ENCODE results near the gene ARL4D.
"Not testable (repeated sequence)": the region's sequence is repeated elsewhere in the genome, so short reads cannot be mapped to it uniquely, and the experiment has no call there.

Gene ARL4D

GRCh38 chr17:43365356-43365755, 33.4 kb upstream of the ARL4D start:
- no peak overlapping the region for H3K4me3 Mint-ChIP-seq
- H3K27me3 Mint-ChIP-seq: no peaks in the 10 kb centered on the region
- no peak for DNase-seq
- H3K9me3 Mint-ChIP-seq: no peaks in the 10 kb centered on the region
- no peak for ATAC-seq
- H3K27ac Mint-ChIP-seq: peak overlapping the region in 1 of 2 donors; percentile 69
- H3K4me1 Mint-ChIP-seq: peaks cover 72% of the 10 kb centered on the region

- H3K9me3 Mint-ChIP-seq, H3K4me3 Mint-ChIP-seq, ATAC-seq, DNase-seq, H3K27me3 Mint-ChIP-seq: not testable (repeated sequence)
- peak overlapping the region in 1 of 2 donors; percentile 69 for H3K27ac Mint-ChIP-seq
- peaks cover 68% of the 10 kb centered on the region for H3K4me1 Mint-ChIP-seq
These were observed 32.9 kb upstream of the ARL4D start for GRCh38 chr17:43365921-43366320.

GRCh38 chr17:43366891-43367736, 31.7 kb upstream of the ARL4D start:
- Mint-ChIP-seq H3K27ac (peak overlapping the region; percentile 100), H3K27me3 (no peaks in the 10 kb centered on the region), H3K4me1 (peaks cover 64% of the 10 kb centered on the region), H3K4me3 (peak overlapping the region; percentile 92 to 95), H3K9me3 (no peaks in the 10 kb centered on the region)
- ATAC-seq (no peak), DNase-seq (peak in 1 of 2 donors; percentile 28)

GRCh38 chr17:43367737-43368242, 31.0 kb upstream of the ARL4D start:
- Mint-ChIP-seq H3K4me1 (peaks cover 69% of the 10 kb centered on the region), H3K27ac (peak overlapping the region; percentile 100), H3K9me3 (no peaks in the 10 kb centered on the region), H3K4me3 (peak overlapping the region; percentile 92 to 95), H3K27me3 (no peaks in the 10 kb centered on the region)
- DNase-seq (peak; percentile 78), ATAC-seq (peak; percentile 78)

GRCh38 chr17:43368740-43369506, 29.9 kb upstream of the ARL4D start:
- peaks cover 63% of the 10 kb centered on the region for H3K4me1 Mint-ChIP-seq
- no peaks in the 10 kb centered on the region for H3K9me3 Mint-ChIP-seq
- ATAC-seq (peak; percentile 66), DNase-seq (peak; percentile 64 to 76)
- H3K4me3 Mint-ChIP-seq: peak overlapping the region; percentile 92 to 95
- H3K27ac Mint-ChIP-seq: peak overlapping the region; percentile 100
- no peaks in the 10 kb centered on the region for H3K27me3 Mint-ChIP-seq

GRCh38 chr17:43369986-43370385, 28.8 kb upstream of the ARL4D start:
- H3K27ac Mint-ChIP-seq: peak overlapping the region in 1 of 2 donors; percentile 100
- peaks cover 57% of the 10 kb centered on the region for H3K4me1 Mint-ChIP-seq
- no peak for ATAC-seq
- H3K4me3 Mint-ChIP-seq: peak overlapping the region; percentile 92 to 95
- no peak for DNase-seq
- no peaks in the 10 kb centered on the region for H3K27me3 Mint-ChIP-seq
- H3K9me3 Mint-ChIP-seq: no peaks in the 10 kb centered on the region

GRCh38 chr17:43371227-43371821, 27.5 kb upstream of the ARL4D start:
- H3K4me1 Mint-ChIP-seq: peaks cover 56% of the 10 kb centered on the region
- DNase-seq (no peak), ATAC-seq (no peak)
- no peaks in the 10 kb centered on the region for H3K27me3 Mint-ChIP-seq
- no peak overlapping the region for H3K4me3 Mint-ChIP-seq
- H3K27ac Mint-ChIP-seq: no peak overlapping the region
- no peaks in the 10 kb centered on the region for H3K9me3 Mint-ChIP-seq

GRCh38 chr17:43372273-43372911, 26.4 kb upstream of the ARL4D start:
- H3K4me3 Mint-ChIP-seq: no peak overlapping the region
- no peak for DNase-seq
- no peaks in the 10 kb centered on the region for H3K27me3 Mint-ChIP-seq
- ATAC-seq: no peak
- peak overlapping the region in 1 of 2 donors; percentile 37 for H3K27ac Mint-ChIP-seq
- peaks cover 47% of the 10 kb centered on the region for H3K4me1 Mint-ChIP-seq
- no peaks in the 10 kb centered on the region for H3K9me3 Mint-ChIP-seq

- Mint-ChIP-seq H3K27ac (peak overlapping the region in 1 of 2 donors; percentile 5), H3K27me3 (no peaks in the 10 kb centered on the region), H3K9me3 (no peaks in the 10 kb centered on the region), H3K4me3 (no peak overlapping the region), H3K4me1 (peaks cover 38% of the 10 kb centered on the region)
- DNase-seq (no peak), ATAC-seq (no peak)
These were observed 25.4 kb upstream of the ARL4D start for GRCh38 chr17:43373356-43373755.

GRCh38 chr17:43375915-43376314, 22.9 kb upstream of the ARL4D start:
- Mint-ChIP-seq H3K4me1 (peaks cover 22% of the 10 kb centered on the region), H3K9me3 (peaks cover 9 to 13% of the 10 kb centered on the region in 2 donors)
- not testable (repeated sequence) for H3K27me3 Mint-ChIP-seq, ATAC-seq, H3K27ac Mint-ChIP-seq, DNase-seq, H3K4me3 Mint-ChIP-seq

GRCh38 chr17:43377056-43377810, 21.6 kb upstream of the ARL4D start:
- Mint-ChIP-seq H3K4me1 (peaks cover 12% of the 10 kb centered on the region), H3K4me3 (no peak overlapping the region), H3K27ac (no peak overlapping the region), H3K27me3 (no peaks in the 10 kb centered on the region), H3K9me3 (peaks cover 9 to 22% of the 10 kb centered on the region in 2 donors)
- no peak for ATAC-seq
- DNase-seq: no peak

- ATAC-seq: no peak
- H3K27me3 Mint-ChIP-seq: no peaks in the 10 kb centered on the region
- no peak for DNase-seq
- no peak overlapping the region for H3K27ac Mint-ChIP-seq
- peaks cover 7% of the 10 kb centered on the region for H3K4me1 Mint-ChIP-seq
- H3K9me3 Mint-ChIP-seq: peaks cover 9 to 22% of the 10 kb centered on the region in 2 donors
- H3K4me3 Mint-ChIP-seq: no peak overlapping the region
These were observed 20.0 kb upstream of the ARL4D start for GRCh38 chr17:43378766-43379165.

- H3K4me1 Mint-ChIP-seq: peaks cover 7% of the 10 kb centered on the region
- no peak overlapping the region for H3K27ac Mint-ChIP-seq
- H3K27me3 Mint-ChIP-seq: no peaks in the 10 kb centered on the region
- no peak for ATAC-seq
- DNase-seq: no peak
- H3K9me3 Mint-ChIP-seq: peaks cover 9 to 22% of the 10 kb centered on the region in 2 donors
- H3K4me3 Mint-ChIP-seq: no peak overlapping the region
These were observed 18.5 kb upstream of the ARL4D start for GRCh38 chr17:43380307-43380706.

GRCh38 chr17:43381204-43381603, 17.6 kb upstream of the ARL4D start:
- peaks cover 10% of the 10 kb centered on the region for H3K4me1 Mint-ChIP-seq
- ATAC-seq (no peak), DNase-seq (no peak)
- H3K4me3 Mint-ChIP-seq: no peak overlapping the region
- no peak overlapping the region for H3K27ac Mint-ChIP-seq
- H3K27me3 Mint-ChIP-seq: no peaks in the 10 kb centered on the region
- H3K9me3 Mint-ChIP-seq: peaks cover 9 to 22% of the 10 kb centered on the region in 2 donors
